H1 (cell line): Measurements from ENCODE around the gene ONECUT3. TPM values are rescaled to one million over a fixed set of nuclear protein-coding genes. Genes with fewer than 3 reads are reported as not detected.

Experiments used
- CTCF ChIA-PET: fragments of 300-600 bp; sonication (Branson Sonifier 250); formaldehyde crosslinking; loops from one replicate; lab custom pipeline; 2021; ENCODE audit not compliant: partially characterized antibody; lab: Charles Lee
- POLR2A ChIA-PET: fragments of 300-600 bp; sonication (Branson Sonifier 250); formaldehyde crosslinking; loops from one replicate; lab custom pipeline; 2021; ENCODE audit warnings: inconsistent platforms; ENCODE audit not compliant: partially characterized antibody; lab: Charles Lee
- DNase-seq, 2 experiments: peaks; one replicate each; pipeline versions ENCODE4 v3.0.0 to v3.0.0-alpha.2; 2010 to 2022; ENCODE audit warnings: low spot score in 2 of 2, low read depth in 1 of 2, mixed read lengths in 1 of 2
- FAIRE-seq: peaks from 2 replicates; lab custom pipeline; 2011; peaks lifted over from hg19 to GRCh38; lab: Jason Lieb, UNC
- H2AFZ ChIP-seq: 2 replicates; pipeline ENCODE4 v1.8.1; 2012; ENCODE audit warnings: low read length, inconsistent platforms
- H2AK5ac ChIP-seq: 2 replicates; pipeline ENCODE4 v1.6.1; 2013; ENCODE audit warnings: low read depth, low read length
- H2BK120ac ChIP-seq: replicated peaks from 2 replicates; pipeline ENCODE3; 2013; ENCODE audit warnings: low read depth, low read length, inconsistent platforms
- H2BK12ac ChIP-seq: 2 replicates; pipeline ENCODE4 v1.6.1; 2013; ENCODE audit warnings: low read depth, low read length
- H2BK15ac ChIP-seq: 2 replicates; pipeline ENCODE4 v1.6.1; 2013; ENCODE audit warnings: low read length
- H2BK20ac ChIP-seq: 2 replicates; pipeline ENCODE4 v1.6.1; 2013; ENCODE audit warnings: low read length
- H2BK5ac ChIP-seq: 2 replicates; pipeline ENCODE4 v1.6.1; 2013; ENCODE audit warnings: low read depth, low read length
- H3K14ac ChIP-seq: 2 replicates; pipeline ENCODE4 v1.6.1; 2013; ENCODE audit warnings: inconsistent platforms; ENCODE audit not compliant: insufficient read length
- H3K18ac ChIP-seq: 2 replicates; pipeline ENCODE4 v1.6.1; 2013; ENCODE audit warnings: low read length; ENCODE audit errors: extremely low read depth
- H3K23ac ChIP-seq: 2 replicates; pipeline ENCODE4 v1.6.1; 2013; ENCODE audit warnings: inconsistent platforms; ENCODE audit not compliant: insufficient read length
- H3K23me2 ChIP-seq: 2 replicates; pipeline ENCODE4 v1.6.1; 2013; ENCODE audit warnings: low read depth, low read length
- H3K27ac ChIP-seq: 2 replicates; pipeline ENCODE4 v1.6.1; 2011; ENCODE audit warnings: low read depth, low read length, inconsistent platforms
- H3K27me3 ChIP-seq, 4 experiments: replicated peaks in 1 of 4; 1 replicate in 1 of 4; 2 replicates in 3 of 4; pipeline versions ENCODE4 v1.6.1 to v1.8.1; 2011 to 2013; ENCODE audit warnings: low read length in 3 of 4, mild to moderate bottlenecking in 3 of 4, inconsistent platforms in 2 of 4, mixed read lengths in 2 of 4, moderate library complexity in 1 of 4; ENCODE audit not compliant: control insufficient read depth in 3 of 4, insufficient read depth in 3 of 4; ENCODE audit errors: extremely low read depth in 1 of 4
- H3K36me3 ChIP-seq, 4 experiments: 2 replicates each; pipeline versions ENCODE4 v1.6.1 to v1.8.1; 2011 to 2013; ENCODE audit warnings: mild to moderate bottlenecking in 4 of 4, low read length in 3 of 4, moderate library complexity in 2 of 4, control low read depth in 1 of 4, inconsistent platforms in 1 of 4; ENCODE audit not compliant: insufficient read depth in 4 of 4, control insufficient read depth in 2 of 4
- H3K4ac ChIP-seq: replicated peaks from 2 replicates; pipeline ENCODE3; 2013; ENCODE audit warnings: low read length, low read depth, mixed read lengths, inconsistent platforms; ENCODE audit not compliant: insufficient read length
- H3K4me1 ChIP-seq, 4 experiments: replicated peaks in 1 of 4; 1 replicate in 1 of 4; 2 replicates in 3 of 4; pipeline versions ENCODE4 v1.6.1 to v1.8.1; 2011 to 2013; ENCODE audit warnings: low read length in 3 of 4, inconsistent platforms in 2 of 4, mixed read lengths in 1 of 4; ENCODE audit not compliant: insufficient read depth in 4 of 4, control insufficient read depth in 3 of 4
- H3K4me2 ChIP-seq, 2 experiments: 2 replicates each; pipeline versions ENCODE4 v1.6.1 to v1.8.1; 2011 to 2013; ENCODE audit warnings: low read depth in 2 of 2, low read length in 2 of 2, control low read depth in 1 of 2, inconsistent platforms in 1 of 2, mild to moderate bottlenecking in 1 of 2; ENCODE audit not compliant: insufficient read depth in 1 of 2
- H3K4me3 ChIP-seq, 4 experiments: fragments of 200-600, 300-600 bp in 1 of 4; sonication (generic), shearing (Covaris generic), sonication (Bioruptor Twin) in 1 of 4; 2 replicates each; pipeline versions ENCODE4 v1.5.1 to v1.8.1; 2011 to 2016; ENCODE audit warnings: low read length in 4 of 4, low read depth in 3 of 4, control low read depth in 2 of 4, inconsistent platforms in 2 of 4, mild to moderate bottlenecking in 2 of 4, mixed read lengths in 1 of 4, moderate library complexity in 1 of 4; ENCODE audit not compliant: insufficient read depth in 2 of 4; ENCODE audit errors: extremely low read depth in 1 of 4
- H3K56ac ChIP-seq: replicated peaks from 2 replicates; pipeline ENCODE3; 2013; ENCODE audit warnings: low read depth, mild to moderate bottlenecking, mixed read lengths, low read length, inconsistent platforms; ENCODE audit not compliant: insufficient read length
- H3K79me1 ChIP-seq: 2 replicates; pipeline ENCODE4 v1.6.1; 2013; ENCODE audit warnings: low read depth, low read length, control low read depth
- H3K79me2 ChIP-seq, 2 experiments: 2 replicates each; pipeline versions ENCODE4 v1.6.1 to v1.8.1; 2012 to 2013; ENCODE audit warnings: low read length in 2 of 2, mild to moderate bottlenecking in 2 of 2, inconsistent platforms in 1 of 2; ENCODE audit not compliant: insufficient read depth in 2 of 2, control insufficient read depth in 1 of 2
- H3K9ac ChIP-seq, 4 experiments: replicated peaks in 1 of 4; 1 replicate in 1 of 4; 2 replicates in 3 of 4; pipeline versions ENCODE4 v1.6.1 to v1.8.1; 2011 to 2013; ENCODE audit warnings: low read depth in 3 of 4, low read length in 3 of 4, control low read depth in 2 of 4, mild to moderate bottlenecking in 2 of 4, moderate library complexity in 2 of 4, inconsistent platforms in 1 of 4; ENCODE audit errors: extremely low read depth in 1 of 4
- H3K9me3 ChIP-seq, 2 experiments: 2 replicates each; pipeline versions ENCODE4 v1.6.1 to v1.8.1; 2012 to 2013; ENCODE audit warnings: mild to moderate bottlenecking in 2 of 2, moderate library complexity in 2 of 2, control low read depth in 1 of 2, inconsistent platforms in 1 of 2, low read depth in 1 of 2, low read length in 1 of 2, mixed read lengths in 1 of 2; ENCODE audit not compliant: insufficient read depth in 2 of 2
- H4K20me1 ChIP-seq, 2 experiments: replicated peaks in 1 of 2; 2 replicates each; pipeline versions ENCODE3 to v1.8.1; 2011 to 2013; ENCODE audit warnings: inconsistent platforms in 2 of 2, low read length in 2 of 2, mild to moderate bottlenecking in 1 of 2; ENCODE audit not compliant: insufficient read depth in 2 of 2, control insufficient read depth in 1 of 2
- H4K5ac ChIP-seq: 2 replicates; pipeline ENCODE4 v1.6.1; 2013; ENCODE audit warnings: low read length, low read depth, mixed read lengths, inconsistent platforms; ENCODE audit not compliant: insufficient read length
- H4K8ac ChIP-seq: 2 replicates; pipeline ENCODE4 v1.8.0; 2013; ENCODE audit warnings: mild to moderate bottlenecking, moderate library complexity, low read length, inconsistent platforms; ENCODE audit not compliant: insufficient read depth; ENCODE audit errors: extremely low read depth
- H4K91ac ChIP-seq: replicated peaks from 2 replicates; pipeline ENCODE3; 2013; ENCODE audit warnings: low read length, mixed read lengths, inconsistent platforms; ENCODE audit not compliant: insufficient read length
- EZH2 ChIP-seq: fragments of 200-600 bp; sonication (generic); IDR thresholded peaks from 2 replicates; pipeline ENCODE4 v1.7.1; 2012; ENCODE audit warnings: low read depth, mild to moderate bottlenecking, moderate library complexity, low read length, inconsistent platforms; ENCODE audit not compliant: severe bottlenecking
- RBBP5 ChIP-seq: IDR thresholded peaks from 2 replicates; pipeline ENCODE4 v1.7.1; 2012; ENCODE audit warnings: low read depth, mild to moderate bottlenecking, inconsistent platforms, low read length, moderate library complexity, borderline replicate concordance
- SAP30 ChIP-seq: fragments of 300-600 bp; sonication (generic); IDR thresholded peaks from 2 replicates; pipeline ENCODE4 v1.7.1; 2012; ENCODE audit warnings: low read length, moderate library complexity, mild to moderate bottlenecking, inconsistent platforms; ENCODE audit not compliant: insufficient read depth, insufficient replicate concordance
- SUZ12 ChIP-seq: fragments of 200-600 bp; sonication (generic); IDR thresholded peaks from 2 replicates; pipeline ENCODE4 v1.6.1; 2012; ENCODE audit warnings: mild to moderate bottlenecking, inconsistent platforms, low read length, moderate library complexity, mixed read lengths
- WGBS, 2 experiments: shearing (Covaris generic) in 1 of 2; methylation state at CpG; one replicate each; pipeline versions ENCODE4 v1.1.6 to v1.1.7; 2013 to 2015; ENCODE audit warnings: low lambda C conversion rate in 2 of 2, mixed read lengths in 2 of 2, inconsistent platforms in 1 of 2, low coverage in 1 of 2, missing lambda C conversion rate in 1 of 2; ENCODE audit not compliant: insufficient replicate concordance in 2 of 2, insufficient coverage in 1 of 2, insufficient read length in 1 of 2; ENCODE audit errors: extremely low coverage in 1 of 2, missing lambda C conversion rate in 1 of 2; 5-methylcytosine and 5-hydroxymethylcytosine counted together
- polyA plus RNA-seq, 7 experiments: library from polyadenylated mRNA; depleted of rRNA in 3 of 7; stranded (reverse) in 5 of 7; unstranded in 2 of 7; fragments of >200 nt in 5 of 7; fragments of 200-250 nt in 2 of 7; gene quantifications; 1 replicate in 5 of 7; 2 replicates in 1 of 7; 4 replicates in 1 of 7; pipeline versions ENCODE4 v1.2.1 to v1.2.3, GENCODE V29; 2011 to 2013; ENCODE audit warnings: missing spikeins in 2 of 7, mixed read lengths in 2 of 7
- total RNA-seq: library from RNA; stranded (reverse); fragmentation: NEBNext Ultra II Directional; extraction: Animal tissue kit (Norgen Biotek cat#: 25700); gene quantifications from 2 replicates; pipeline ENCODE4 v1.2.1, GENCODE V29; 2021

ONECUT3 gene
- total and polyA plus RNA-seq, 2 of the 8 experiments (the other 6 are each of a cell fraction or from before 2014, with no cell fraction given): not detected

GRCh38 chr19:1744822-1745563 lies 8.3 kb upstream of the ONECUT3 start:
- 24% methylated on average over 16 of the region's 19 CpGs; no CpG with 5 or more reads in 1 of the 2 experiments for WGBS, 2 experiments
- CTCF ChIA-PET: interaction anchor here (0.6 to 5.2 kb wide), 5 partner anchors 21 to 72 kb away, joined by 3 to 26 read pairs (median 5); no protein-coding TSS in a partner anchor

More at GRCh38 chr19:1744822-1745563, 8.3 kb upstream of the ONECUT3 start:
- no peak for FAIRE-seq
- H3K14ac ChIP-seq: no peak overlapping the region
- DNase-seq: no peak
- peaks cover 0 to 41% (median 27%) of the 10 kb centered on the region in 4 experiments; a peak in 6 of 7 replicates for H3K4me1 ChIP-seq
- H2BK20ac ChIP-seq: peak overlapping the region; percentile 55; the same call in 1 of the 2 replicates
- H3K9ac ChIP-seq: no peak overlapping the region
- H3K27ac ChIP-seq: no peak overlapping the region
- TF ChIP-seq SUZ12 (peak; percentile 36; the same call in 1 of the 2 replicates), EZH2 (peak; percentile 42), SAP30 (no peak), RBBP5 (0 out of 2 replicates have a peak, but pooled peaks have one; percentile 37)
- TF ChIP-seq, all 59 proteins: peak for 3
- Histone ChIP-seq H3K4me2 (peak overlapping the region; percentile 67 to 70), H3K4me3 (peak overlapping the region in 3 of 4 experiments; percentile 10 to 54 (median 32); a peak in 7 of 8 replicates), H2BK5ac (0 out of 2 replicates have a peak overlapping the region, but pooled peaks have one; percentile 35), H2AK5ac (no peak overlapping the region), H4K8ac (peak overlapping the region; percentile 46; the same call in 1 of the 2 replicates), H3K36me3 (peaks cover 0 to 16% (median 0%) of the 10 kb centered on the region in 4 experiments; a peak in 1 of 8 replicates), H3K27me3 (peaks cover 42 to 61% (median 54%) of the 10 kb centered on the region in 4 experiments), H4K20me1 (peaks cover 0 to 4% of the 10 kb centered on the region in 2 experiments), H4K5ac (no peak overlapping the region), H3K79me2 (no peaks in the 10 kb centered on the region), H2AFZ (no peak overlapping the region), H3K23ac (no peak overlapping the region), H2BK12ac (peak overlapping the region; percentile 94; the same call in 1 of the 2 replicates), H3K23me2 (peaks cover 5% of the 10 kb centered on the region; the same call in 1 of the 2 replicates), H4K91ac (no peak overlapping the region), H2BK120ac (peak overlapping the region; percentile 77), H2BK15ac (no peak overlapping the region), H3K9me3 (peaks cover 0 to 2% of the 10 kb centered on the region in 2 experiments; a peak in 2 of 4 replicates), H3K18ac (peak overlapping the region; percentile 75), H3K56ac (peak overlapping the region; percentile 69), H3K4ac (no peak overlapping the region), H3K79me1 (no peaks in the 10 kb centered on the region)
- POLR2A ChIA-PET: interaction anchor here (0.6 to 3.6 kb wide), 5 partner anchors 10 to 288 kb away, joined by 3 to 19 read pairs (median 3); partner anchors contain the start of gene ONECUT3
